HG03378 (cell line): Measurements from ENCODE around the gene TEX38.
"Not testable (repeated sequence)": the region's sequence is repeated elsewhere in the genome, so short reads cannot be mapped to it uniquely, and the experiment has no call there.

Source experiments
- ATAC-seq: cut with Tn5 transposase; IDR thresholded peaks from one replicate; pipeline ENCODE4 v1.9.1; 2021; ENCODE audit warnings: mild to moderate bottlenecking, moderate library complexity; ENCODE audit not compliant: unreplicated experiment

The TEX38 gene

GRCh38 chr1:46654698-46655097, 17.0 kb upstream of the TEX38 start:
- not testable (repeated sequence) for ATAC-seq

GRCh38 chr1:46655848-46656247, 15.8 kb upstream of the TEX38 start:
- ATAC-seq, result no peak

- no peak for ATAC-seq
Measured at GRCh38 chr1:46656643-46657042, 15.0 kb upstream of the TEX38 start.

GRCh38 chr1:46657775-46658174, 13.9 kb upstream of the TEX38 start:
- no peak for ATAC-seq

GRCh38 chr1:46659307-46659870, 12.3 kb upstream of the TEX38 start:
- no peak for ATAC-seq

GRCh38 chr1:46660116-46660515, 11.5 kb upstream of the TEX38 start:
- ATAC-seq, result peak; percentile 61

GRCh38 chr1:46662919-46663318, 8.7 kb upstream of the TEX38 start:
- ATAC-seq, result not testable (repeated sequence)

GRCh38 chr1:46665983-46666382, 5.7 kb upstream of the TEX38 start:
- ATAC-seq, result no peak

GRCh38 chr1:46667782-46668760, 3.6 kb upstream of the TEX38 start, which contains the start of gene ATPAF1:
TSS of gene ATPAF1 (minus strand) at chr1:46668364. CDS start at chr1:46668322, 42 bp downstream.
- peak; percentile 73 for ATAC-seq

GRCh38 chr1:46670134-46670533, 1.5 kb upstream of the TEX38 start:
- ATAC-seq, result no peak

- no peak for ATAC-seq
Measured at GRCh38 chr1:46672696-46673095, 1.0 kb downstream of the TEX38 start.

- no peak for ATAC-seq
Measured at GRCh38 chr1:46673749-46674182, 2.1 kb downstream of the TEX38 start.

GRCh38 chr1:46675549-46676314, 4.1 kb downstream of the TEX38 start:
- peak; percentile 55 for ATAC-seq

- no peak for ATAC-seq
Measured at GRCh38 chr1:46676531-46676930, 4.9 kb downstream of the TEX38 start.

GRCh38 chr1:46677339-46677738, 5.7 kb downstream of the TEX38 start:
- ATAC-seq, result no peak

- no peak for ATAC-seq
Measured at GRCh38 chr1:46679789-46680573, 8.3 kb downstream of the TEX38 start.

- ATAC-seq, result no peak
Measured at GRCh38 chr1:46681333-46682034, 9.8 kb downstream of the TEX38 start.

GRCh38 chr1:46682064-46682463, 10.4 kb downstream of the TEX38 start:
- ATAC-seq, result no peak

GRCh38 chr1:46684670-46685069, 13.0 kb downstream of the TEX38 start:
- no peak for ATAC-seq

- no peak for ATAC-seq
Measured at GRCh38 chr1:46686255-46686654, 14.6 kb downstream of the TEX38 start.
